ENCODE results near the gene PAFAH1B1.
"Not testable (repeated sequence)": the region's sequence is repeated elsewhere in the genome, so short reads cannot be mapped to it uniquely, and the experiment has no call there.

Gene PAFAH1B1

GRCh38 chr17:2626626-2627219, 33.3 kb downstream of the PAFAH1B1 start (continued):
- TF ChIP-seq PATZ1 (tag by site-specific recombination; IDR thresholded peaks at IDR 0.05) (0 out of 2 replicates have a peak, but pooled peaks have one; percentile 20), ZNF629 (tag by site-specific recombination; IDR thresholded peaks at IDR 0.05) (0 out of 2 replicates have a peak, but pooled peaks have one; percentile 28), IKZF3 (tag by site-specific recombination; IDR thresholded peaks at IDR 0.05) (peak; percentile 33; the same call in 1 of the 2 replicates), ZBTB17 (tag by site-specific recombination; IDR thresholded peaks at IDR 0.05) (peak; percentile 88), ZIC2 (tag by site-specific recombination; IDR thresholded peaks at IDR 0.05) (peak; percentile 67), FEZF1 (tag by site-specific recombination; IDR thresholded peaks at IDR 0.05) (peak; percentile 96), ZNF610 (tag by site-specific recombination; IDR thresholded peaks at IDR 0.05; ENCODE audit: borderline replicate concordance) (peak; percentile 22; the same call in 1 of the 2 replicates), ZNF600 (tag by site-specific recombination; IDR thresholded peaks at IDR 0.05) (peak; percentile 52), ZNF18 (tag by site-specific recombination; IDR thresholded peaks at IDR 0.05) (peak; percentile 37), ZNF843 (tag by site-specific recombination; IDR thresholded peaks at IDR 0.05) (peak; percentile 48; the same call in 1 of the 2 replicates), WT1 (tag by site-specific recombination; IDR thresholded peaks at IDR 0.05) (peak; percentile 98), KLF7 (tag by site-specific recombination; IDR thresholded peaks at IDR 0.05; ENCODE audit: borderline replicate concordance) (0 out of 2 replicates have a peak, but pooled peaks have one; percentile 57), AEBP2 (tag by site-specific recombination; IDR thresholded peaks at IDR 0.05; ENCODE audit: borderline replicate concordance) (0 out of 2 replicates have a peak, but pooled peaks have one; percentile 34), GLIS2 (tag by site-specific recombination; IDR thresholded peaks at IDR 0.05) (peak; percentile 36; the same call in 1 of the 2 replicates), GLIS1 (tag by site-specific recombination; IDR thresholded peaks at IDR 0.05) (peak; percentile 99), ZNF558 (tag by site-specific recombination; IDR thresholded peaks at IDR 0.05) (peak; percentile 25; the same call in 1 of the 2 replicates)

GRCh38 chr17:2628922-2629321, 35.5 kb downstream of the PAFAH1B1 start:
- POLR2A ChIA-PET; CTCF ChIA-PET; H3K9me3 ChIP-seq (ENCODE audit: control insufficient read depth, insufficient read depth, low read depth, low read length); H3K36me3 ChIP-seq (ENCODE audit: control insufficient read depth in 2 of 2, insufficient read depth in 1 of 2, low read length in 2 of 2); H3K27ac ChIP-seq (ENCODE audit: extremely low read depth, low read depth, low read length); H3K4me3 ChIP-seq (ENCODE audit: low read depth, low read length): not testable (repeated sequence)
- H3K4me1 ChIP-seq (ENCODE audit: control insufficient read depth, insufficient read depth, low read length), result peaks cover 18% of the 10 kb centered on the region

- H3K4me3 ChIP-seq (ENCODE audit: low read depth, low read length), result no peak overlapping the region
- peak; percentile 32; the same call in 1 of the 2 replicates for TF ChIP-seq ZIC2 (tag by site-specific recombination; IDR thresholded peaks at IDR 0.05)
- TF ChIP-seq GLI2 (tag by site-specific recombination; IDR thresholded peaks at IDR 0.05; ENCODE audit: borderline replicate concordance, low read depth), result no peak
- peak; percentile 85 for TF ChIP-seq GLIS1 (tag by site-specific recombination; IDR thresholded peaks at IDR 0.05)
- TF ChIP-seq ZNF19 (tag by site-specific recombination; IDR thresholded peaks at IDR 0.05; ENCODE audit: low read depth), result no peak
- no peaks in the 10 kb centered on the region for H3K9me3 ChIP-seq (ENCODE audit: control insufficient read depth, insufficient read depth, low read depth, low read length)
- POLR2A ChIA-PET, result no interaction called here
- H3K27ac ChIP-seq (ENCODE audit: extremely low read depth, low read depth, low read length), result no peak overlapping the region
- H3K4me1 ChIP-seq (ENCODE audit: control insufficient read depth, insufficient read depth, low read length), result peaks cover 36% of the 10 kb centered on the region
- H3K36me3 ChIP-seq (ENCODE audit: control insufficient read depth in 2 of 2, insufficient read depth in 1 of 2, low read length in 2 of 2), result peaks cover 0 to 12% of the 10 kb centered on the region in 2 experiments; a peak in 1 of 3 replicates
- CTCF ChIA-PET, result no interaction called here
Measured at GRCh38 chr17:2631211-2631610, 37.8 kb downstream of the PAFAH1B1 start.

Data from HEK293 (cell line).